ENCODE data around the gene TMF1. TPM values are rescaled to one million over a fixed set of nuclear protein-coding genes. Genes with fewer than 3 reads are reported as not detected.

Gene TMF1
- total RNA-seq, 2 donors from 2014 or later: 68.1 to 84.5 TPM

Other genes with a start within 250 kb of the TMF1 start
- not detected for gene TAFA4, start 119.8 kb downstream of the TMF1 start, total RNA-seq
- gene EOGT, start 38.6 kb downstream of the TMF1 start, total RNA-seq: 10 to 100 TPM; 11.8 to 18.1 TPM
- 10 to 100 TPM; 53.5 to 56.2 TPM for gene UBA3, start 28.0 kb upstream of the TMF1 start, total RNA-seq
- gene ARL6IP5, start 32.6 kb upstream of the TMF1 start, total RNA-seq: 100 to 1,000 TPM; 112 to 118 TPM
- gene LMOD3, start 70.3 kb upstream of the TMF1 start, total RNA-seq: not detected